IMR-90 (cell line): ENCODE data around the gene TSBP1. TPM values are rescaled to one million over a fixed set of nuclear protein-coding genes. Genes with fewer than 3 reads are reported as not detected.

Experiments
- ATAC-seq: fragments of 200-7000 bp; cut with Tn5 transposase; 2 replicates; pipeline ENCODE4 v1.9.1; 2020; ENCODE audit warnings: low read depth, mild to moderate bottlenecking, moderate library complexity
- BruUV-seq: library from RNA; stranded (reverse); fragments of 400-500 nt; replicated peaks from 2 replicates; lab custom pipeline; 2021; lab: Mats Ljungman, UMichigan
- CTCF ChIA-PET: fragments of 300-600 bp; formaldehyde crosslinking; extraction: SDS; loops from one replicate; lab custom pipeline; 2021; ENCODE audit warnings: antibody characterized with exemption; lab: Yijun Ruan, JAX
- POLR2A ChIA-PET: fragments of 300-600 bp; sonication (Branson Sonifier 250); formaldehyde crosslinking; loops from one replicate; lab custom pipeline; 2022; ENCODE audit warnings: antibody characterized with exemption; ENCODE audit not compliant: unreplicated experiment; lab: Charles Lee
- DNase-seq: peaks from one replicate; pipeline ENCODE4 v3.0.0; 2013
- H2AFZ ChIP-seq: replicated peaks from 2 replicates; pipeline ENCODE3; 2013; ENCODE audit warnings: low read length, mild to moderate bottlenecking; ENCODE audit not compliant: poor library complexity
- H2AK5ac ChIP-seq: 2 replicates; pipeline ENCODE4 v1.6.1; 2013; ENCODE audit warnings: low read depth, low read length, inconsistent platforms
- H2AK9ac ChIP-seq: replicated peaks from 2 replicates; pipeline ENCODE3; 2013; ENCODE audit warnings: mild to moderate bottlenecking, low read depth, low read length, moderate library complexity; ENCODE audit not compliant: poor library complexity
- H2BK120ac ChIP-seq: 2 replicates; pipeline ENCODE4 v1.6.1; 2013; ENCODE audit warnings: low read depth, low read length, inconsistent platforms
- H2BK15ac ChIP-seq: 3 replicates; pipeline ENCODE4 v1.6.1; 2013; ENCODE audit warnings: low read depth, low read length, inconsistent platforms
- H2BK20ac ChIP-seq: 2 replicates; pipeline ENCODE4 v1.6.1; 2013; ENCODE audit warnings: low read depth, mild to moderate bottlenecking, inconsistent platforms, low read length, moderate library complexity
- H2BK5ac ChIP-seq: 2 replicates; pipeline ENCODE4 v1.6.1; 2013; ENCODE audit warnings: mild to moderate bottlenecking, low read depth, low read length, inconsistent platforms; ENCODE audit not compliant: poor library complexity, severe bottlenecking
- H3K14ac ChIP-seq: replicated peaks from 2 replicates; pipeline ENCODE4 v1.6.1; 2013; ENCODE audit warnings: low read depth, low read length, inconsistent platforms
- H3K18ac ChIP-seq: 2 replicates; pipeline ENCODE4 v1.6.1; 2013; ENCODE audit warnings: low read depth, low read length, control low read depth
- H3K23ac ChIP-seq: 2 replicates; pipeline ENCODE4 v1.6.1; 2013; ENCODE audit warnings: low read depth, low read length, inconsistent platforms
- H3K27ac ChIP-seq: 2 replicates; pipeline ENCODE4 v1.5.1; 2013; ENCODE audit warnings: mild to moderate bottlenecking, control low read depth, low read length; ENCODE audit not compliant: insufficient read depth
- H3K27me3 ChIP-seq: 2 replicates; pipeline ENCODE4 v1.6.1; 2013; ENCODE audit warnings: low read length; ENCODE audit not compliant: control insufficient read depth, insufficient read depth
- H3K36me3 ChIP-seq: 2 replicates; pipeline ENCODE4 v1.6.1; 2013; ENCODE audit warnings: low read length, mixed read lengths; ENCODE audit not compliant: control insufficient read depth, insufficient read depth
- H3K4ac ChIP-seq: 2 replicates; pipeline ENCODE4 v1.6.1; 2013; ENCODE audit warnings: low read depth, low read length, inconsistent platforms
- H3K4me1 ChIP-seq: 2 replicates; pipeline ENCODE4 v1.6.1; 2013; ENCODE audit warnings: low read length, mixed read lengths; ENCODE audit not compliant: control insufficient read depth, insufficient read depth
- H3K4me2 ChIP-seq: 2 replicates; pipeline ENCODE4 v1.6.1; 2013; ENCODE audit warnings: low read depth, mild to moderate bottlenecking, control low read depth, low read length, moderate library complexity
- H3K4me3 ChIP-seq: 2 replicates; pipeline ENCODE4 v1.5.1; 2013; ENCODE audit warnings: low read depth, mild to moderate bottlenecking, control low read depth, low read length, moderate library complexity; ENCODE audit not compliant: insufficient read depth
- H3K56ac ChIP-seq: 2 replicates; pipeline ENCODE4 v1.6.1; 2013; ENCODE audit warnings: low read length, inconsistent platforms; ENCODE audit not compliant: insufficient read depth; ENCODE audit errors: extremely low read depth
- H3K79me1 ChIP-seq, 2 experiments: 2 replicates each; pipeline ENCODE4 v1.6.1; 2013; ENCODE audit warnings: low read length in 2 of 2, inconsistent platforms in 1 of 2, low read depth in 1 of 2
- H3K9ac ChIP-seq: 2 replicates; pipeline ENCODE4 v1.6.1; 2013; ENCODE audit warnings: low read depth, low read length, control low read depth
- H3K9me1 ChIP-seq: 2 replicates; pipeline ENCODE4 v1.6.1; 2013; ENCODE audit warnings: low read length, inconsistent platforms; ENCODE audit not compliant: insufficient read depth
- H3K9me3 ChIP-seq: 2 replicates; pipeline ENCODE4 v1.6.1; 2013; ENCODE audit warnings: low read length; ENCODE audit not compliant: control insufficient read depth, insufficient read depth
- H4K20me1 ChIP-seq: 2 replicates; pipeline ENCODE4 v1.6.1; 2013; ENCODE audit warnings: low read length, inconsistent platforms; ENCODE audit not compliant: insufficient read depth
- H4K5ac ChIP-seq: 2 replicates; pipeline ENCODE4 v1.6.1; 2013; ENCODE audit warnings: mild to moderate bottlenecking, low read depth, low read length, control low read depth
- H4K8ac ChIP-seq, 2 experiments: 2 replicates each; pipeline ENCODE4 v1.6.1; 2013; ENCODE audit warnings: low read depth in 2 of 2, low read length in 2 of 2, control low read depth in 1 of 2, inconsistent platforms in 1 of 2
- H4K91ac ChIP-seq: 2 replicates; pipeline ENCODE4 v1.6.1; 2013; ENCODE audit warnings: low read depth, low read length, inconsistent platforms; ENCODE audit not compliant: insufficient read depth
- CTCF ChIP-seq: conservative IDR thresholded peaks from 2 replicates; pipeline ENCODE4 v1.5.1; 2012; ENCODE audit warnings: mild to moderate bottlenecking, low read depth, low read length, improper control_type of control experiment
- ELK1 ChIP-seq: fragments of 150-350 bp; IDR thresholded peaks from 2 replicates; pipeline ENCODE4 v1.6.1; 2016; ENCODE audit warnings: low read depth, mild to moderate bottlenecking, low read length, moderate library complexity, borderline replicate concordance
- MAFK ChIP-seq: IDR thresholded peaks from 2 replicates; pipeline ENCODE4 v1.6.1; 2012; ENCODE audit warnings: low read depth, low read length, improper control_type of control experiment
- MXI1 ChIP-seq: IDR thresholded peaks from 2 replicates; pipeline ENCODE4 v1.6.1; 2012; ENCODE audit warnings: low read depth, mild to moderate bottlenecking, low read length, moderate library complexity, borderline replicate concordance
- NFE2L2 ChIP-seq: fragments of 150-350 bp; IDR thresholded peaks from 2 replicates; pipeline ENCODE4 v1.6.1; 2016; ENCODE audit warnings: low read depth, mild to moderate bottlenecking, low read length
- RAD21 ChIP-seq: IDR thresholded peaks from 2 replicates; pipeline ENCODE4 v1.6.1; 2012; ENCODE audit warnings: low read length, improper control_type of control experiment
- RFX5 ChIP-seq: IDR thresholded peaks from 2 replicates; pipeline ENCODE4 v1.8.0; 2012; ENCODE audit warnings: low read depth, mild to moderate bottlenecking, low read length, moderate library complexity
- USF2 ChIP-seq: fragments of 150-350 bp; IDR thresholded peaks from 2 replicates; pipeline ENCODE4 v1.6.1; 2017; ENCODE audit warnings: mild to moderate bottlenecking, antibody characterized with exemption, low read length, low read depth
- WGBS, 2 experiments: methylation state at CpG; one replicate each; pipeline versions ENCODE4 v1.1.5 to v1.1.7; 2013; ENCODE audit warnings: missing lambda C conversion rate in 2 of 2; ENCODE audit not compliant: insufficient read length in 1 of 2; ENCODE audit errors: extremely low coverage in 2 of 2; 5-methylcytosine and 5-hydroxymethylcytosine counted together
- dilution Hi-C: fragments of 300-500 bp; cut with HindIII; formaldehyde crosslinking; loops from one replicate; pipeline ENCODE4 v1.14.3; 2018; ENCODE audit warnings: low sequenced_read_pairs; ENCODE audit not compliant: unreplicated experiment
- in situ Hi-C: fragments of 300-500 bp; cut with MboI; formaldehyde crosslinking; loops from 3 replicates; pipeline ENCODE4 v1.14.3; 2019; ENCODE audit warnings: low sequenced_read_pairs, inconsistent platforms, mixed read lengths
- intact Hi-C: fragments of 100-400 bp; cut with micrococcal nuclease; formaldehyde crosslinking; loops from 2 replicates; pipeline ENCODE4 v1.10.0; 2022
- polyA plus RNA-seq, 3 experiments: library from polyadenylated mRNA; depleted of rRNA; stranded (reverse); fragments of >200 nt; gene quantifications; 2 replicates each; pipeline ENCODE4 v1.2.3, GENCODE V29; 2012; ENCODE audit warnings: low replicate concordance in 1 of 3
- total RNA-seq: library from RNA; depleted of rRNA; stranded (reverse); fragments of >200 nt; gene quantifications from 2 replicates; pipeline ENCODE4 v1.2.3, GENCODE V29; 2012

TSBP1 gene
- total and polyA plus RNA-seq, 2 of the 4 experiments (the other 2 are of a cell fraction): not detected

- no peak overlapping the region for H3K4ac ChIP-seq
- no peaks in the 10 kb centered on the region for H3K79me1 ChIP-seq
- H3K18ac ChIP-seq: no peak overlapping the region
- no peak overlapping the region for H2BK15ac ChIP-seq
- ATAC-seq (no peak), DNase-seq (no peak)
- WGBS, 2 experiments: no CpG with 5 or more reads among the region's 6 CpGs
- H2BK120ac ChIP-seq: no peak overlapping the region
- H3K4me3 ChIP-seq: no peak overlapping the region
- no peak overlapping the region for H2BK5ac ChIP-seq
- H3K4me1 ChIP-seq: no peaks in the 10 kb centered on the region
- H4K20me1 ChIP-seq: no peaks in the 10 kb centered on the region
- no peaks in the 10 kb centered on the region for H3K9me3 ChIP-seq
- no peak overlapping the region for H2BK20ac ChIP-seq
- CTCF ChIA-PET: no interaction called here
- H3K27ac ChIP-seq: no peak overlapping the region
- no peak overlapping the region for H2AFZ ChIP-seq
- H3K4me2 ChIP-seq: no peak overlapping the region
- H3K14ac ChIP-seq: no peak overlapping the region
- no peaks in the 10 kb centered on the region for H3K9me1 ChIP-seq
- intact Hi-C loops (no loop called here), in situ Hi-C loops (no loop called here), dilution Hi-C loops (no loop called here)
- BruUV-seq: no TSS peak
- TF ChIP-seq NFE2L2 (no peak), RAD21 (no peak), CTCF (no peak), USF2 (no peak), ELK1 (no peak), MAFK (no peak), RFX5 (no peak), MXI1 (no peak)
- peaks cover 10% of the 10 kb centered on the region for H3K27me3 ChIP-seq
- H4K91ac ChIP-seq: no peak overlapping the region
- H3K56ac ChIP-seq: no peak overlapping the region
- H3K9ac ChIP-seq: no peak overlapping the region
- H2AK5ac ChIP-seq: no peak overlapping the region
- H3K36me3 ChIP-seq: no peaks in the 10 kb centered on the region
- no peak overlapping the region for H2AK9ac ChIP-seq
- no peak overlapping the region for H4K5ac ChIP-seq
- no peak overlapping the region for H3K23ac ChIP-seq
- POLR2A ChIA-PET: no interaction called here
- H4K8ac ChIP-seq: no peak overlapping the region
Measured at GRCh38 chr6:32391505-32391904, 19.8 kb upstream of the TSBP1 start.
